ENCODE results near the gene CRISPLD2.

- TF ChIP-seq GATA2 (IDR thresholded peaks at IDR 0.05; ENCODE audit: low read depth, low read length) (no peak), GATA3 (IDR thresholded peaks at IDR 0.05; ENCODE audit: low read depth, low read length) (no peak)
These were observed 137.4 kb downstream of the CRISPLD2 start for GRCh38 chr16:84957192-84957591.
